Measurements from ENCODE around the gene CACUL1. TPM values are rescaled to one million over a fixed set of nuclear protein-coding genes. Genes with fewer than 3 reads are reported as not detected.
A peak's percentile ranks its signal among the peaks of the same experiment; 100 is the strongest.

Gene CACUL1
- total RNA-seq, 2 donors from 2014 or later, result 37.9 to 49.3 TPM

DNA sequence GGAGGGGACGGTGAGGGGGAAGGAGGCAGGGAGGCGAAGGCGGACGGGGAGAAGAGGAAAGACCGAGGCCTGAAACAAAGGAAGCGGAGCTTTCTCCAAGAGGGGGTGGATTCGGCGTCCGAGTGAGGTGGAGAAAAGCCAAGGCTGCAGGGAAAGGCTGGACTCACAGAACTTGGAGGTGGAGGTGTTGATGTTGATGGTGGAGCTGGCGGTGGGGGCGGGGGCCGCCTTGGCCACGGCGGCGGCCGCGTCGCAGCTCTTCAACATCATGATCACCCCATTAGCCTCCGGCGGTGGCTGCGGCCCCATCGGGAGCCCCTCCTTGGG lies 578 bp downstream of the CACUL1 start:
- DNase-seq, result peak; percentile 65
- H3K27me3 ChIP-seq, result no peaks in the 10 kb centered on the region
- intact Hi-C loops (cut with DNase I), result no loop called here
- H3K4me3 ChIP-seq, result peak overlapping the region; percentile 99
- H3K4me1 ChIP-seq, result peaks cover 5% of the 10 kb centered on the region
- no peaks in the 10 kb centered on the region for H3K9me3 ChIP-seq
- H3K27ac ChIP-seq, result peak overlapping the region; percentile 85
- TF ChIP-seq, protein P1, sequence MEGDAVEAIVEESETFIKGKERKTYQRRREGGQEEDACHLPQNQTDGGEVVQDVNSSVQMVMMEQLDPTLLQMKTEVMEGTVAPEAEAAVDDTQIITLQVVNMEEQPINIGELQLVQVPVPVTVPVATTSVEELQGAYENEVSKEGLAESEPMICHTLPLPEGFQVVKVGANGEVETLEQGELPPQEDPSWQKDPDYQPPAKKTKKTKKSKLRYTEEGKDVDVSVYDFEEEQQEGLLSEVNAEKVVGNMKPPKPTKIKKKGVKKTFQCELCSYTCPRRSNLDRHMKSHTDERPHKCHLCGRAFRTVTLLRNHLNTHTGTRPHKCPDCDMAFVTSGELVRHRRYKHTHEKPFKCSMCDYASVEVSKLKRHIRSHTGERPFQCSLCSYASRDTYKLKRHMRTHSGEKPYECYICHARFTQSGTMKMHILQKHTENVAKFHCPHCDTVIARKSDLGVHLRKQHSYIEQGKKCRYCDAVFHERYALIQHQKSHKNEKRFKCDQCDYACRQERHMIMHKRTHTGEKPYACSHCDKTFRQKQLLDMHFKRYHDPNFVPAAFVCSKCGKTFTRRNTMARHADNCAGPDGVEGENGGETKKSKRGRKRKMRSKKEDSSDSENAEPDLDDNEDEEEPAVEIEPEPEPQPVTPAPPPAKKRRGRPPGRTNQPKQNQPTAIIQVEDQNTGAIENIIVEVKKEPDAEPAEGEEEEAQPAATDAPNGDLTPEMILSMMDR (IDR thresholded peaks at IDR 0.05), result no peak
- H3K9ac ChIP-seq (ENCODE audit: low read depth in 2 of 2, low read length in 2 of 2), result peak overlapping the region; percentile 86 to 98
- no peaks in the 10 kb centered on the region for H3K36me3 ChIP-seq

DNA sequence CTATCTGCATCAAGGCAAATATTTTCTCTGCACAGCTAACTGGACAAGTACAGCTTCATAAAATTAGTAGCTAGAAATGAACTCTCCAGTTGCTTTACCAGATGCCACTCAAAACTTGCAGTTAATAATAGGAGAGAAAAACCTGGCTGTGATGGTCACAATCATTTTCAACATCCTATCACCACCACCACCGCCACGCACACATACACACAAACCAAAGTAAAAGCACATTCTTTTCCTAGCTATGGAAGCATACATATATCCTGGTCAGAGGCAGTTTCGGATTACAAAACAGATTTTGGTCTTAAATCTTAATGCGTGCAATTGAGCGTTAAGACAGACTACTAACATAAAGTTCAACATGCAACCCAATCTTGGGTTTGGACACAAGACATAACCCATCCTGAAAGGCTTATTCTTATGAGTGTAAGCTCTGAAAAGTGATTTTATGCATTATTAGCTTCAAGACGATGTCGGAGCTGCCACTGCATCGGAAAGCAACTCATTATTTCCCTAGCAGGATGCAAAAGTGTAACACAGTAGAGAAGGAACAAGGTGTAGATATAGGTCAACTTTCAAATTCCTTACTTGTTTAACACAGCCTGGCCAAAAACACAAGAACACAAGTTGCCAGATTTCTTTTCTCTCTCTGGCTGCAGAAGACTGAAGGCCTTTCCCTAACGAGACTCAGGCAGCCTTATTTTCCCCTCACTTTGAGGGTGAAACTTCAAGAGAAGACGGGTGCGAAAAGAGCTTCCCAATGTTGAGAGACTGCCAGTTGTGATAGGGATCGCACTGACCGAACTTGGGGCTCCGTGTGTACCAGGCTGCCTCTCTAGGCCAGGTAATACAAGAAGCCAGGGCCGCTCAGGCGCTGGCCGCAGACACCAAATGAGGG lies 1.2 kb downstream of the CACUL1 start:
- H3K36me3 ChIP-seq, result no peaks in the 10 kb centered on the region
- no peaks in the 10 kb centered on the region for H3K9me3 ChIP-seq
- H3K9ac ChIP-seq (ENCODE audit: low read depth in 2 of 2, low read length in 2 of 2), result peak overlapping the region; percentile 86 to 98
- H3K4me1 ChIP-seq, result peaks cover 5% of the 10 kb centered on the region
- H3K4me3 ChIP-seq, result peak overlapping the region; percentile 99
- no peaks in the 10 kb centered on the region for H3K27me3 ChIP-seq
- peak overlapping the region; percentile 85 for H3K27ac ChIP-seq
- TF ChIP-seq, protein P1 (IDR thresholded peaks at IDR 0.05), result no peak
- no peak for DNase-seq
- intact Hi-C loops (cut with DNase I), result no loop called here

DNA sequence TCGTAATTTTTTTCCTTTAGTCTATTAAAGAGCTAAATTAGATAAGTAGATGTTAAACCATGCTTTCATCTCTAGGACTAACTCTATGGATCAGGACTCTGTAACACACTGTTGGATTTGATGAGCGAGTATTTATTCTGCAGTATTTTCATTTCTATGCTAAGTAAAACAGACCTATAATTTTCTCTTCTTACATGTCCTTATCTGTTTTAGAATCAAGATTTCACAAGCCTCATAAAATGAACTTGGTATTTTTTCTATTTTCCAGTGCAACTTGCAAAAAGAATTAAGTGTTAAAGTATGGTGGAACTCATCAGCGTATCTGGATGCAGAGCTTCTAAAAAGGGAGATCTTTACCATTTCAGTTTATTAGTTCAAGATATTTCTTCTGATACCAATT lies 2.4 kb downstream of the CACUL1 start:
- peaks cover 5% of the 10 kb centered on the region for H3K4me1 ChIP-seq
- no peak for DNase-seq
- TF ChIP-seq, protein P1 (IDR thresholded peaks at IDR 0.05), result no peak

DNA sequence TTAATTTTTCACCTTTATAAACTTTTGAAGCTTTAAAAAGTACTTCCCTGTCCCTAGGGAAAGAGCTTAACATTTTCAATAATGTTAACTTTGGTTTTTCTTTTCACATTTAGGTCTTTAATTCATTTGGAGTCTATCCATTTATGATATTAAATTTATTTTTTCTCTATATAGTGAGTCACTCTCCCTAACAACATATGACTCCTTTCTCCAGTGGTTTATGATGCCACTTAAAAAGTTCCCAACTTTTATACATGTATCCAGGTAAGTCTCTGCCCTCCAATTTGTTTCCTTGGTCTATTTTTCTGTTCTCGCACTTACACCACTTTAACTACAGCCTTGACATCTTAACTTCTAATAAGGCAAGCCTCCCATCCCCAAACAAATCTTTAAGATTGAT lies 3.5 kb downstream of the CACUL1 start:
- TF ChIP-seq, protein P1 (IDR thresholded peaks at IDR 0.05), result no peak
- H3K9me3 ChIP-seq, result no peaks in the 10 kb centered on the region
- H3K27ac ChIP-seq, result no peak overlapping the region
- H3K4me1 ChIP-seq, result peaks cover 5% of the 10 kb centered on the region
- no peaks in the 10 kb centered on the region for H3K36me3 ChIP-seq
- H3K4me3 ChIP-seq, result no peak overlapping the region
- intact Hi-C loops (cut with DNase I), result no loop called here
- no peak overlapping the region for H3K9ac ChIP-seq (ENCODE audit: low read depth in 2 of 2, low read length in 2 of 2)
- H3K27me3 ChIP-seq, result no peaks in the 10 kb centered on the region
- DNase-seq, result no peak

More for the DNA sequence above, 2.4 kb downstream of the CACUL1 start:
- no peaks in the 10 kb centered on the region for H3K36me3 ChIP-seq
- H3K27me3 ChIP-seq, result no peaks in the 10 kb centered on the region
- no peaks in the 10 kb centered on the region for H3K9me3 ChIP-seq
- H3K4me3 ChIP-seq, result no peak overlapping the region
- intact Hi-C loops (cut with DNase I), result no loop called here
- no peak overlapping the region for H3K27ac ChIP-seq
- no peak overlapping the region for H3K9ac ChIP-seq (ENCODE audit: low read depth in 2 of 2, low read length in 2 of 2)

DNA sequence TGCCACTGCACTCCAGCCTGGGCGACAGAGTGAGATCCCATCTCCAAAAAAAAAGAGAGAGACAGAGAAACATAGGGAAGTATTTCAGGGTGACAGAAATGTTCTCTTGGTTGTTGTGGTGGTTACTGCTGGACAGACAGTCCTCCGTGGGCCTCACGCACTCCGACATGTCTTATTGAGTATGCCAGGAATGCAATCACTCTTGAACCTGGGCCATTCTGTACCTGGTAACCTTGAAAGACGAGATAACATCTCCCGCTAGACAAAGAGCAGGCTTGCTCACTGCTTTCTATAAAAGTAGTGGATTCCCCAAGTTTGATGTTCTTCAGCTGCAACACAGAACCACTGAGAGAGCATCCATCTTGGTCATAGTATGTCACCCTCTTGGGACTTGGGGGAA lies 6.7 kb downstream of the CACUL1 start:
- no peak overlapping the region for H3K4me3 ChIP-seq
- DNase-seq, result no peak
- H3K27me3 ChIP-seq, result no peaks in the 10 kb centered on the region
- TF ChIP-seq, protein P1 (IDR thresholded peaks at IDR 0.05), result no peak
- no peak overlapping the region for H3K9ac ChIP-seq (ENCODE audit: low read depth in 2 of 2, low read length in 2 of 2)
- no peak overlapping the region for H3K27ac ChIP-seq
- H3K9me3 ChIP-seq, result no peaks in the 10 kb centered on the region
- peaks cover 5% of the 10 kb centered on the region for H3K4me1 ChIP-seq
- no peaks in the 10 kb centered on the region for H3K36me3 ChIP-seq
- intact Hi-C loops (cut with DNase I), result no loop called here
